ENCODE measurements around the gene PARD6G. TPM values are rescaled to one million over a fixed set of nuclear protein-coding genes. Genes with fewer than 3 reads are reported as not detected.

The PARD6G gene
- total RNA-seq, 1 experiment from 2014 or later, result 13.0 TPM

GRCh38 chr18:80188643-80189530 lies 58.4 kb downstream of the PARD6G start:
- POLR2A ChIA-PET, result no interaction called here
- H3K9me3 Mint-ChIP-seq, result peaks cover 12% of the 10 kb centered on the region
- DNase-seq (ENCODE audit: low spot score), result no peak
- no peak overlapping the region for H3K27ac Mint-ChIP-seq
- CTCF ChIA-PET, result interaction anchor here (4.2 kb wide), 1 partner anchor 12 kb away, joined by 20 read pairs; no protein-coding TSS in a partner anchor
- H3K36me3 Mint-ChIP-seq, result 0 out of 2 replicates have a peak, but pooled peaks cover 3% of the 10 kb centered on the region
- TF ChIP-seq, protein P1, sequence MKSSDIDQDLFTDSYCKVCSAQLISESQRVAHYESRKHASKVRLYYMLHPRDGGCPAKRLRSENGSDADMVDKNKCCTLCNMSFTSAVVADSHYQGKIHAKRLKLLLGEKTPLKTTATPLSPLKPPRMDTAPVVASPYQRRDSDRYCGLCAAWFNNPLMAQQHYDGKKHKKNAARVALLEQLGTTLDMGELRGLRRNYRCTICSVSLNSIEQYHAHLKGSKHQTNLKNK (CRISPR knock-in tag; IDR thresholded peaks at IDR 0.05), result no peak
- TF ChIP-seq STAT6 (CRISPR knock-in tag; conservative IDR thresholded peaks at IDR 0.05; ENCODE audit: low read depth), result no peak
- no peak for TF ChIP-seq ZNF317 (CRISPR knock-in tag; IDR thresholded peaks at IDR 0.05; ENCODE audit: borderline replicate concordance, low read depth)
- TF ChIP-seq, protein P2, sequence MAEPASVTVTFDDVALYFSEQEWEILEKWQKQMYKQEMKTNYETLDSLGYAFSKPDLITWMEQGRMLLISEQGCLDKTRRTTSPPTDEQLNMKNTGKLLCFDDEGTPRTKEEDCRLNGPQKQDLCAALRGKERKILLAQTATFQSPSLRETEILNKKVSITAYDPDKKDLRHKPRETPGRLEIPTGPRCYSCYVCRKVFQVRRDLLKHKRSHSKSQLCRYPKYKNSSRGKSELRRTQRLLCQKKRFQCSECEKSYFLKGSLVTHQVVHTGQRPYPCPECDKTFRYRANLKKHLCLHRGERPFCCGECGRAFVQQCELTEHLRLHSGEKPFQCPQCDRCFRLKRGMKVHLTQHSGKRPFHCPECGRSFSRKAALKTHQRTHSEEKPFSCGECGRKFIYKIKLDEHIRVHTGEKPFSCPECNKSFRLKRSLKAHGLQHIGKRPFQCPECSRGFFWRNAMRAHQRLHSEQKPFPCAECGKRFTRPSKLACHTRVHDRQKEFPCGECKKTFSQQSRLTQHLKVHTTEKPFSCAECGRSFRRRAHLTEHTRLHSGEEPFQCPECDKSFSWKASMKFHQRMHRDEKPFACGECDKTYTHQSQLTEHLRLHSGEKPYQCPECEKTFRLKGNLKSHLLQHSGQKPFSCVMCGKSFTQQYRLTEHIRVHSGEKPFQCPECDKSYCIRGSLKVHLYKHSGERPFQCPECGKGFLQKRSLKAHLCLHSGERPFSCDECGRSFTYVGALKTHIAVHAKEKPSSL (CRISPR knock-in tag; conservative IDR thresholded peaks at IDR 0.05), result no peak
- no peak for TF ChIP-seq TCF7 (CRISPR knock-in tag; IDR thresholded peaks at IDR 0.05; ENCODE audit: low read depth)
- TF ChIP-seq ETV6 (CRISPR knock-in tag; IDR thresholded peaks at IDR 0.05), result no peak
- TF ChIP-seq NFE2L1 (CRISPR knock-in tag; IDR thresholded peaks at IDR 0.05), result no peak
- TF ChIP-seq, protein P3, sequence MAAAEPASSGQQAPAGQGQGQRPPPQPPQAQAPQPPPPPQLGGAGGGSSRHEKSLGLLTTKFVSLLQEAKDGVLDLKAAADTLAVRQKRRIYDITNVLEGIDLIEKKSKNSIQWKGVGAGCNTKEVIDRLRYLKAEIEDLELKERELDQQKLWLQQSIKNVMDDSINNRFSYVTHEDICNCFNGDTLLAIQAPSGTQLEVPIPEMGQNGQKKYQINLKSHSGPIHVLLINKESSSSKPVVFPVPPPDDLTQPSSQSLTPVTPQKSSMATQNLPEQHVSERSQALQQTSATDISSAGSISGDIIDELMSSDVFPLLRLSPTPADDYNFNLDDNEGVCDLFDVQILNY (CRISPR knock-in tag; IDR thresholded peaks at IDR 0.05), result no peak
- TF ChIP-seq, protein P4, sequence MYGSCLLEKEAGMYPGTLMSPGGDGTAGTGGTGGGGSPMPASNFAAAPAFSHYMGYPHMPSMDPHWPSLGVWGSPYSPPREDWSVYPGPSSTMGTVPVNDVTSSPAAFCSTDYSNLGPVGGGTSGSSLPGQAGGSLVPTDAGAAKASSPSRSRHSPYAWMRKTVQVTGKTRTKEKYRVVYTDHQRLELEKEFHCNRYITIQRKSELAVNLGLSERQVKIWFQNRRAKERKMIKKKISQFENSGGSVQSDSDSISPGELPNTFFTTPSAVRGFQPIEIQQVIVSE (CRISPR knock-in tag; IDR thresholded peaks at IDR 0.05; ENCODE audit: borderline replicate concordance), result no peak
- TF ChIP-seq CBFB (CRISPR knock-in tag; IDR thresholded peaks at IDR 0.05; ENCODE audit: low read depth), result no peak
- TF ChIP-seq USF2 (CRISPR knock-in tag; IDR thresholded peaks at IDR 0.05), result no peak
- no peak for TF ChIP-seq ZNF671 (CRISPR knock-in tag; IDR thresholded peaks at IDR 0.05)
- no peak for TF ChIP-seq ZNF423 (CRISPR knock-in tag; IDR thresholded peaks at IDR 0.05)
- ATAC-seq, result no peak
- H3K4me3 Mint-ChIP-seq, result no peak overlapping the region
- no peaks in the 10 kb centered on the region for H3K27me3 Mint-ChIP-seq (ENCODE audit: low read depth)
- H3K4me1 Mint-ChIP-seq, result no peaks in the 10 kb centered on the region

DNA sequence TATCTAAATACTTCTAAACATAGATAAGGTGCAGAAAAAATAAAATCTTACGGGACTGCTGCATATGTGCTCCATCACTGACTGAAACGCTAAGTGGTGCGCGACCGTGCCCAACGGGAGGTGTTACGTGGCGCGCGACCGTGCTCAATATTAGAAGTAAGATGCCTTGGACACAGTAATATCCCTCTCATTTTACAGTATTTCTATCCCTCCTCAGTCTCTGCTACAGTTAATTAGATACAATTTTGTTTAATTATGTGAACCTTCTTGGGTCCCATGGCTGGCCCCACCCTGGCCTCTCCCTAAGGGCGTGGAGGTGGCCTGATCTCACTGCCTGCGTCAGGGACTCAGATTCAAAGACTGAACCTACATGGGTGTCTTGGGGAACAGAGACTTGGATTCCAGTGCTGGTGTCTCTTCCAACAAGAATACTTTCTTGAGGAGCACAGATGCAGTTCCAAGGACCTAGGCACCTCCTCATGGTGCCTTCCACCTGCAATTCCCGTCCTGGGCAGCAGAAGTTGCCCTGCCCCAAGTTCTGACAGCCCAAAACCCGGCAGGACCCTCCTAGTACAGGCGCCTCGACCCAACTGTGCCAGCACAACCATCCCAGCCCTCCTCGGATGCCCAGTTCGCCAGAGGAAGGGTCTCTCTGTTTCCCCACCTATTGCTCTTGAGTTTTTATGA lies 59.2 kb downstream of the PARD6G start:
- ATAC-seq (no peak), DNase-seq (ENCODE audit: low spot score) (no peak)
- Mint-ChIP-seq H3K9me3 (peaks cover 12% of the 10 kb centered on the region), H3K4me1 (no peaks in the 10 kb centered on the region), H3K36me3 (0 out of 2 replicates have a peak, but pooled peaks cover 3% of the 10 kb centered on the region), H3K4me3 (no peak overlapping the region), H3K27me3 (ENCODE audit: low read depth) (no peaks in the 10 kb centered on the region), H3K27ac (no peak overlapping the region)
- ChIA-PET POLR2A (no interaction called here), CTCF (no interaction called here)
- TF ChIP-seq, protein P3 (CRISPR knock-in tag; IDR thresholded peaks at IDR 0.05), result no peak
- TF ChIP-seq, protein P5, sequence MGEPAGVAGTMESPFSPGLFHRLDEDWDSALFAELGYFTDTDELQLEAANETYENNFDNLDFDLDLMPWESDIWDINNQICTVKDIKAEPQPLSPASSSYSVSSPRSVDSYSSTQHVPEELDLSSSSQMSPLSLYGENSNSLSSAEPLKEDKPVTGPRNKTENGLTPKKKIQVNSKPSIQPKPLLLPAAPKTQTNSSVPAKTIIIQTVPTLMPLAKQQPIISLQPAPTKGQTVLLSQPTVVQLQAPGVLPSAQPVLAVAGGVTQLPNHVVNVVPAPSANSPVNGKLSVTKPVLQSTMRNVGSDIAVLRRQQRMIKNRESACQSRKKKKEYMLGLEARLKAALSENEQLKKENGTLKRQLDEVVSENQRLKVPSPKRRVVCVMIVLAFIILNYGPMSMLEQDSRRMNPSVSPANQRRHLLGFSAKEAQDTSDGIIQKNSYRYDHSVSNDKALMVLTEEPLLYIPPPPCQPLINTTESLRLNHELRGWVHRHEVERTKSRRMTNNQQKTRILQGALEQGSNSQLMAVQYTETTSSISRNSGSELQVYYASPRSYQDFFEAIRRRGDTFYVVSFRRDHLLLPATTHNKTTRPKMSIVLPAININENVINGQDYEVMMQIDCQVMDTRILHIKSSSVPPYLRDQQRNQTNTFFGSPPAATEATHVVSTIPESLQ (CRISPR knock-in tag; IDR thresholded peaks at IDR 0.05), result no peak
